ENCODE measurements around the gene TUBE1. TPM values are rescaled to one million over a fixed set of nuclear protein-coding genes. Genes with fewer than 3 reads are reported as not detected.
A peak's percentile ranks its signal among the peaks of the same experiment; 100 is the strongest.

TUBE1 gene
- total RNA-seq, 6 experiments from 2014 or later: 9.8 to 15.5 (median 11.2) TPM

- peaks cover 10% of the 10 kb centered on the region for H3K4me1 Mint-ChIP-seq (ENCODE audit: low read depth)
- no peak overlapping the region for H3K4me3 Mint-ChIP-seq
- H3K27ac Mint-ChIP-seq: no peak overlapping the region
- peaks cover 2% of the 10 kb centered on the region for H3K27me3 Mint-ChIP-seq (ENCODE audit: insufficient read depth)
- TF ChIP-seq, protein P1, sequence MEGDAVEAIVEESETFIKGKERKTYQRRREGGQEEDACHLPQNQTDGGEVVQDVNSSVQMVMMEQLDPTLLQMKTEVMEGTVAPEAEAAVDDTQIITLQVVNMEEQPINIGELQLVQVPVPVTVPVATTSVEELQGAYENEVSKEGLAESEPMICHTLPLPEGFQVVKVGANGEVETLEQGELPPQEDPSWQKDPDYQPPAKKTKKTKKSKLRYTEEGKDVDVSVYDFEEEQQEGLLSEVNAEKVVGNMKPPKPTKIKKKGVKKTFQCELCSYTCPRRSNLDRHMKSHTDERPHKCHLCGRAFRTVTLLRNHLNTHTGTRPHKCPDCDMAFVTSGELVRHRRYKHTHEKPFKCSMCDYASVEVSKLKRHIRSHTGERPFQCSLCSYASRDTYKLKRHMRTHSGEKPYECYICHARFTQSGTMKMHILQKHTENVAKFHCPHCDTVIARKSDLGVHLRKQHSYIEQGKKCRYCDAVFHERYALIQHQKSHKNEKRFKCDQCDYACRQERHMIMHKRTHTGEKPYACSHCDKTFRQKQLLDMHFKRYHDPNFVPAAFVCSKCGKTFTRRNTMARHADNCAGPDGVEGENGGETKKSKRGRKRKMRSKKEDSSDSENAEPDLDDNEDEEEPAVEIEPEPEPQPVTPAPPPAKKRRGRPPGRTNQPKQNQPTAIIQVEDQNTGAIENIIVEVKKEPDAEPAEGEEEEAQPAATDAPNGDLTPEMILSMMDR (IDR thresholded peaks at IDR 0.05): no peak
- no peaks in the 10 kb centered on the region for H3K36me3 Mint-ChIP-seq (ENCODE audit: low read depth)
- no peak for DNase-seq
- H3K9me3 Mint-ChIP-seq: no peaks in the 10 kb centered on the region
These were observed 634 bp upstream of the TUBE1 start for GRCh38 chr6:112087916-112088315.

DNA sequence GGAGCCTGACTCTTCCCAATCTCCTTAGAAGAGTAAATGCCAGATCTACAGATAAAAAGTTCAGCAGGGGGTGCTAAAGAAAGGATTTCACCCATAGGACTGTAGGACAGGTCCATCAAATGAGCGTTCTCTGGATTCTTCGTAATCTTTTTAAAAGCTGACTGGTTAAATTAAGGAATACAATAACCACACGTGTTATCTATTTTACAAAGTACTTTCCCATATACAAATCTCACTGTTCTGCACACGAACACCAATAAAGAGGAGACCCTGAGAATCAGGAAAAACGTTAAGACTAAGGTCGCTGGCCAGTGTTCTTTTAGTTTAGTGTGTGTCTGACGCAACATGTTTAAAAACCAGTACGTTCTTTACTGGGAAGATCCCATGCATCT, 542 bp downstream of the TUBE1 start:
- TF ChIP-seq, protein P1 (IDR thresholded peaks at IDR 0.05): peak; percentile 55
- no peak overlapping the region for H3K4me3 Mint-ChIP-seq
- DNase-seq: peak; percentile 60
- H3K9me3 Mint-ChIP-seq: no peaks in the 10 kb centered on the region
- H3K36me3 Mint-ChIP-seq (ENCODE audit: low read depth): no peaks in the 10 kb centered on the region
- peaks cover under 1% of the 10 kb centered on the region for H3K27me3 Mint-ChIP-seq (ENCODE audit: insufficient read depth)
- no peak overlapping the region for H3K27ac Mint-ChIP-seq
- peaks cover 10% of the 10 kb centered on the region for H3K4me1 Mint-ChIP-seq (ENCODE audit: low read depth)

- no peaks in the 10 kb centered on the region for H3K9me3 Mint-ChIP-seq
- no peak for DNase-seq
- no peaks in the 10 kb centered on the region for H3K36me3 Mint-ChIP-seq (ENCODE audit: low read depth)
- peak overlapping the region; percentile 46 for H3K4me3 Mint-ChIP-seq
- H3K27me3 Mint-ChIP-seq (ENCODE audit: insufficient read depth): no peaks in the 10 kb centered on the region; the same call in 1 of the 2 replicates
- H3K27ac Mint-ChIP-seq: no peak overlapping the region
- TF ChIP-seq, protein P1 (IDR thresholded peaks at IDR 0.05): no peak
- H3K4me1 Mint-ChIP-seq (ENCODE audit: low read depth): peaks cover 10% of the 10 kb centered on the region
These were observed 1.8 kb downstream of the TUBE1 start for GRCh38 chr6:112085286-112086065.

DNA sequence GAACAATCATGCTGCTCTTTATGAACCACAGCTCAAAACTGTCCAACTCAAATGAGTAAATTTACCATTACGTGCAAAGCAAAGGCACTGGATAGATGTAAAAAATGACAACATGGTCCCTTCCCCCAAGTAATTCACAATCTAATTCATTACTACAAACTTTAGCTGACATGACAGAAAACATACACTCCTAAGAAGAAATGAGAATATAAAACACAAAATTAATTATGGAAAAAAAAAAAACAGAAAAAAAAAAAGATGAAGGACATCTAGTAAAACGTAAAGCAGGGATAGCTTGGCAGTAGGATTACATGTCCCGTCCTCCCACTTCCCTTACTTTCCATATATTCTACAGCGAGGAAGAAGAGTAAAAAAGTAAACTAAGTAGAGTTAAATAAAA, 5.7 kb downstream of the TUBE1 start:
- H3K27me3 Mint-ChIP-seq (ENCODE audit: insufficient read depth): no peaks in the 10 kb centered on the region; the same call in 1 of the 2 replicates
- TF ChIP-seq, protein P1 (IDR thresholded peaks at IDR 0.05): no peak
- H3K27ac Mint-ChIP-seq: no peak overlapping the region
- H3K36me3 Mint-ChIP-seq (ENCODE audit: low read depth): no peaks in the 10 kb centered on the region
- no peak overlapping the region for H3K4me3 Mint-ChIP-seq
- DNase-seq: no peak
- H3K9me3 Mint-ChIP-seq: no peaks in the 10 kb centered on the region
- H3K4me1 Mint-ChIP-seq (ENCODE audit: low read depth): peaks cover 10% of the 10 kb centered on the region

- Mint-ChIP-seq H3K9me3 (no peaks in the 10 kb centered on the region), H3K4me1 (ENCODE audit: low read depth) (peaks cover 16% of the 10 kb centered on the region), H3K4me3 (no peak overlapping the region), H3K36me3 (ENCODE audit: low read depth) (peaks cover 2% of the 10 kb centered on the region; the same call in 1 of the 2 replicates), H3K27me3 (ENCODE audit: insufficient read depth) (no peaks in the 10 kb centered on the region), H3K27ac (no peak overlapping the region)
- TF ChIP-seq, protein P1 (IDR thresholded peaks at IDR 0.05): no peak
- no peak for DNase-seq
These were observed 20.7 kb downstream of the TUBE1 start for GRCh38 chr6:112066606-112067005.
